KMS-11 (cell line): ENCODE measurements around the gene TSPAN18.

Source experiments
- H2AFZ ChIP-seq: fragments of 200-600 bp; sonication (generic); 2 replicates; pipeline ENCODE4 v1.6.1; 2016; ENCODE audit warnings: antibody characterized with exemption, mixed run types, low read depth
- H3K27ac ChIP-seq: fragments of 200-600 bp; sonication (generic); 2 replicates; pipeline ENCODE4 v1.6.1; 2016; ENCODE audit warnings: mild to moderate bottlenecking, mixed run types
- H3K27me3 ChIP-seq: fragments of 200-600 bp; sonication (generic); 2 replicates; pipeline ENCODE4 v1.6.1; 2017; ENCODE audit warnings: mild to moderate bottlenecking, low read depth, mixed run types, moderate library complexity; ENCODE audit not compliant: insufficient read depth
- H3K36me3 ChIP-seq: fragments of 200-600 bp; sonication (generic); 2 replicates; pipeline ENCODE4 v1.6.1; 2017; ENCODE audit warnings: mild to moderate bottlenecking, mixed run types; ENCODE audit not compliant: insufficient read depth
- H3K4me1 ChIP-seq: fragments of 200-600 bp; sonication (generic); 2 replicates; pipeline ENCODE4 v1.6.1; 2016; ENCODE audit warnings: mild to moderate bottlenecking, low read depth, mixed run types; ENCODE audit not compliant: poor library complexity, severe bottlenecking
- H3K4me2 ChIP-seq: fragments of 200-600 bp; sonication (generic); 2 replicates; pipeline ENCODE4 v1.7.0; 2016; ENCODE audit warnings: mild to moderate bottlenecking, mixed run types
- H3K4me3 ChIP-seq: fragments of 200-600 bp; sonication (generic); IDR thresholded peaks from 2 replicates; pipeline ENCODE4 v1.6.1; 2017; ENCODE audit warnings: low read depth, low read length, mixed read lengths; ENCODE audit not compliant: insufficient read depth
- H3K79me2 ChIP-seq: fragments of 200-600 bp; sonication (generic); 2 replicates; pipeline ENCODE4 v1.6.1; 2016; ENCODE audit warnings: low read depth, mixed run types; ENCODE audit not compliant: insufficient read depth
- H3K9ac ChIP-seq: fragments of 200-600 bp; sonication (generic); 2 replicates; pipeline ENCODE4 v1.6.1; 2016; ENCODE audit warnings: mild to moderate bottlenecking, mixed run types
- H4K20me1 ChIP-seq: fragments of 200-600 bp; sonication (generic); 2 replicates; pipeline ENCODE4 v1.6.1; 2016; ENCODE audit warnings: mild to moderate bottlenecking, mixed run types; ENCODE audit not compliant: insufficient read depth
- CTCF ChIP-seq: fragments of 200-600 bp; sonication (generic); conservative IDR thresholded peaks from 2 replicates; pipeline ENCODE4 v1.6.1; 2017; ENCODE audit warnings: low read depth, mild to moderate bottlenecking, antibody characterized with exemption, low read length, moderate library complexity, mixed read lengths

TSPAN18 gene

GRCh38 chr11:44711787-44712608 is 14.8 kb upstream of the TSPAN18 start:
- H3K4me2 ChIP-seq, result no peak overlapping the region
- H3K9ac ChIP-seq, result no peak overlapping the region
- H3K27ac ChIP-seq, result no peak overlapping the region

DNA sequence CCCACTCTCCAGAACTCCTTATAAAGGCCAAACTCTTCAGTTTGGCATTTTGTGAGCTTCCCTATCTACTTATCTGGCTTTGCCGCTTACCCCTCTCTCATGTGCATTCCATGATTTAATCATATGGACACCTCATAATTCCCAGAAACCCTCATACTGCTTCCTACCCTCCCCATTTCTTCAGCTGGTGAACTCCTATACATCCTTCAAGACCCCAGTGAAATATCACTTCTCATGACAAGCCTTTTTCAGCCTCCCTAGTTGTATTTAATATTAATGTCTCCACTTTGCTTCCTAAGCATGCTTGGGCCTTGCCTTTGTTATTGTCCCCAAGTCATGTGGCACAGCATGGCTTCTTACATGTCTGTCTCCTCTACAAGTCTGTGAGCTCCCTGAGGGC is 13.7 kb upstream of the TSPAN18 start:
- Histone ChIP-seq H3K79me2 (no peaks in the 10 kb centered on the region), H3K9ac (no peak overlapping the region), H3K4me2 (no peak overlapping the region), H3K4me3 (no peak overlapping the region), H3K36me3 (no peaks in the 10 kb centered on the region), H2AFZ (no peak overlapping the region), H3K4me1 (no peaks in the 10 kb centered on the region), H3K27ac (no peak overlapping the region), H3K27me3 (no peaks in the 10 kb centered on the region), H4K20me1 (no peaks in the 10 kb centered on the region)
- TF ChIP-seq CTCF, result no peak

More at GRCh38 chr11:44711787-44712608, 14.8 kb upstream of the TSPAN18 start:
- H2AFZ ChIP-seq, result no peak overlapping the region
- no peaks in the 10 kb centered on the region for H3K36me3 ChIP-seq
- no peaks in the 10 kb centered on the region for H3K27me3 ChIP-seq
- H4K20me1 ChIP-seq, result no peaks in the 10 kb centered on the region
- no peaks in the 10 kb centered on the region for H3K4me1 ChIP-seq
- TF ChIP-seq CTCF, result no peak
- H3K79me2 ChIP-seq, result no peaks in the 10 kb centered on the region
- H3K4me3 ChIP-seq, result no peak overlapping the region

- no peak for TF ChIP-seq CTCF
- Histone ChIP-seq H3K9ac (no peak overlapping the region), H4K20me1 (no peaks in the 10 kb centered on the region), H3K4me3 (no peak overlapping the region), H3K4me1 (no peaks in the 10 kb centered on the region), H3K27ac (no peak overlapping the region), H2AFZ (no peak overlapping the region), H3K27me3 (no peaks in the 10 kb centered on the region), H3K36me3 (no peaks in the 10 kb centered on the region), H3K79me2 (no peaks in the 10 kb centered on the region), H3K4me2 (no peak overlapping the region)
Observed at GRCh38 chr11:44716256-44716655, 10.5 kb upstream of the TSPAN18 start.

DNA sequence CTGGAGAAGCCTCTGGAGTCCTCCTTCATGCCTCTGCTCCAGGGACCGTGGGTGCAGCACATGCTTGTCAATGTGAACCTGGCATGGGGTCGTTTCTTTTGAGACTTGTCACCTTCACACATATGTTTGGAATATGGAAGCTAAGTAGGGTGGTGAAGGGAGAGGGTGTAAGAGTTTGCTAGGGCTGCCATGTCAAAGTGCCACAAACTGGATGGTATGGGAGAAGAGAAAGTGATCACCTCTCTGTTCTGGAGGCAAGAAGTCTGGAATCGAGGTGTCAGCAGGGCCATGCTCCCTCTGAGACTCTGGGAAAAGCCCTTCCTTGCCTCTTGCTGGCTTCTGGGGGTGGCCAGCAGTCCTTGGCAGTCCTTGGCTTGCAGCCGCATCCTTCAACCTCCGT is 8.7 kb upstream of the TSPAN18 start:
- Histone ChIP-seq H3K4me1 (no peaks in the 10 kb centered on the region), H3K36me3 (no peaks in the 10 kb centered on the region), H4K20me1 (no peaks in the 10 kb centered on the region), H3K4me3 (no peak overlapping the region), H3K79me2 (no peaks in the 10 kb centered on the region), H3K27me3 (no peaks in the 10 kb centered on the region), H3K9ac (no peak overlapping the region), H2AFZ (no peak overlapping the region), H3K27ac (no peak overlapping the region), H3K4me2 (no peak overlapping the region)
- no peak for TF ChIP-seq CTCF
